RKO (cell line): ENCODE results near the gene PRUNE2.

Experiments
- DNase-seq: peaks from one replicate; pipeline ENCODE4 v3.0.0-alpha.2; 2016; ENCODE audit warnings: low spot score

The PRUNE2 gene

DNA sequence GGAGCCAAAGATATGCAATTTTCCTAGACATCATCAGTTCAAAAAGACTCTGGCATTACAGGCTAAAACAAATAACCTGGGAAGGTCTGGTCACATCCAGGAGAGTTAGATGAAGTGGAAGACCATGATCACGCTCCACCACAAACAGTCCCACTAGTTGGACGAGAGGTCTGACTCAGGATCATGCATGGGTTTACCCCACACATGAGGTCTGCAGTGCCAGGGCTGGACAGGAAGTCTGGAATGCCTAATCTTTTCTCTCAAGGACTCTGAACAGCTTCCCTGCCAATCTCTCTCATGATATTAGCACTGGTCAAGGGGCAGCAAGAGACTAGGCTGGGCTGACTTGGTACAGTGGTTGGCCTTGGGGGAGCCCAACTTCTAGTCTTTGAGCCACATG is 7.1 kb downstream of the PRUNE2 start:
- DNase-seq: no peak

GRCh38 chr9:76897804-76898525 is 7.9 kb downstream of the PRUNE2 start:
- no peak for DNase-seq

DNA sequence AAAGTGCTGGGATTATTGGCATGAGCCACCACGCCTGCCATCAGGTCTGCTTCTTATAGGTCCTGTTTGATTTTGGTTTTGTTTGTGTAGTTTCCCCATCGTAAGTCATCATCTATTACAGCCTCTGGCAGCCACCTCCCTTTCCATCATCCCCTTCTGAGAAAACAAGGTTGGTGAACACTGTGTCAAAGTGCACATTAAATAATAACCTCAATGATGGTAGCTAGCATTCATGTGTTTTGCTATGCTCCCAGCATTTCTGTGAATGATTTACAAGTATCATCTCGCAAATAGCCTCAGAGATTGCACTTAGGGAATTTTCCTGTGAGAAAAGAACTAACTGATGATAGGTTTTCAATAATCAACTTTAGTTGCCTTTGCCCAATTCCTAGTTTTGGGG is 9.9 kb downstream of the PRUNE2 start:
- no peak for DNase-seq

DNA sequence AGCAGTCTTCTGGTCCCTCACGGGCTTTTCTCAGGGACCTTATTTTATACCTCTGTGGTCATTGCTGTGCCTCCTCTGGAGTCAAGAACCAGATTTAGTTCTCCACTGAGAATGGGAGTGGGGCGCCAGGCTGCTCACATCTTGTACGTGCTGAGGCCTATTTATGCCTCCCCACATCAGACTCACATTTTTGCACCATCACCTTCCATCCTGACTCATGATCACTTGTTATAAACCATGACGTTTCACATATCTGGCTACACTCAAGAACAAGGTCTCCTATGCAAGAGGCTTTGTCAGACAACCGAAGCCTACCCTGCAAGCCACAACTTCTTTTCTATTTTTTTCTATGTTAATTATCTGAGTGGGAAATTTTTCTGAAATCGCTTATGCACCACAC is 10.7 kb downstream of the PRUNE2 start:
- DNase-seq: peak; percentile 7

DNA sequence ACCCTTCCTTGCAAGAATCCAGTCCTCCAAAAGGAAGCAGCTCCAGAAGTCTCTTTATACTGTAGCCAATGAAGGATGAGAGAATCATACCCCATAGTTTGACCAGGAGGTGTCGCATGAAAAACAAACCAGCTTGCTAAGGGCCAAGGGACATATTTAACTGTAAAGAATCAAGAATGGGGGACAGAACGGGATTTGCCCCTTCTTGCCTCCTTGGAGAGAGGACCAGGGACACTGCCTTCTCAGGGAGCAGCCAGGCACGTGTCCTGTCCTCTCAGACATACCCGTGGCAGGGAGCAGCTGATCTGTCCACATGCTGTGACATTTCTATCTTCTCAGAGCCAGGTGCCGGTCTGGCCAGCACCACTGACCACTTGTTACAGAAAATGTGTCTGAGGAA is 11.7 kb downstream of the PRUNE2 start:
- no peak for DNase-seq

DNA sequence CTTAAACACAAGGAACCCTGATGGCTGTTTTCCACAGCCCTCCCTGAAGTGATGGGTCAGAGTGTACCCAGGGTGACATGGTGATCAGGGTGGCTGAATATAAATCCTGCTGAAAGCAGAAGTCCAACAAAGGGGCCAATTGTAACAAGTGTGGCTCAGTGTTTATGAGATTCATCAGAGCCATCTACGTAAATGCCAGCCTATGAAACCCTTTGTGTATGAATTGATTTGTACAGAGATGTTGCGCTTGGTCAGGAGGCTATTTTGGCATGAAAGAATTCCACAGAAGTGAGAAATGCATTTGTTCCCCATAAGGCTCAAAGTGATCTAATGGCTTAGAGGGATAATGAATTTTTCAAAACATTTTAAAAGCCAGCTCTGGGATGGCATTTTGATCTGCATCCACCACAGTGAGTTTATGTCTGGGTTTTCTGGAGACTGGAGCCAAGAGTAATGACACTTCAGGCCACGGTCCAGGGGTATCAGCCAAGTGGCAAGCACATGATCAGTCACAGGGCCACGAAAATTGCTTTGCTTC is 12.4 kb downstream of the PRUNE2 start:
- DNase-seq: no peak

DNA sequence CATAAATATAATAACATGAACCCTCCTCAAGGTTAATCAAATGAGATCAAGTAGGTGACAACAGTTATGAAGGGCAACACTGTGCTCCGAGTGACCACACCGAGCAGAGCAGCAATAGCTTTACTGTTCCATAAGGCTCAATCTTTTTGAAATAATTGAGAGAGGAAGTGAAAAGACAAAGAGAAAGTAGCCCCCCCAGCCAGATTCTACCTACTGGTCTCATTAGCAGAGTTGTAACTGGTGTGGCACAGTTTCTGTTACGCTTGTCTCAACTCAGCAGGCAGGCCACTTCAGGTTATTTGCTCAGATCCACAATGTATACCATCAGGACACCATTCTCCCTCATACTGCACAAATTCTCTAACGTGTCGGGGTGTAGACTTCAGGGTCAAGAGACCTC is 14.0 kb downstream of the PRUNE2 start:
- DNase-seq: no peak

- no peak for DNase-seq
Measured at GRCh38 chr9:76891279-76891678, 14.6 kb downstream of the PRUNE2 start.

DNA sequence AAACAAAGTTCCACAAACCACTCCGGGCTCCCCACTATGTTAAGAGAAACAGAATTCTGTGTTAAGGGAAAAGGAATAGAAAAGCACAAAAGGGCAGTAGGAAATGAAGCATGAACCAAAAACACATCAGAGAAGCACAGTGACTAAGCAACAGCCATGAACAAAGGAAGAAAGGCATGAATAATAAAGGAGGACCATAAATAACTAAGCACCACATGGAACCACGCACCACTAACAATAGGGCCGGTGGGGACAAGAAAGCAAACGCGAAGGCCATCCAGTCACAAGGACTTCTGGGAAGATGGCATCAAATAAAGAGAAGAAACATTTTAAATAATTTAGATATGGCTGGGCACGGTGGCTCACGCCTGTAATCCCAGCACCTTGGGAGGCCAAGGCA is 18.0 kb downstream of the PRUNE2 start:
- DNase-seq: no peak

- no peak for DNase-seq
Measured at GRCh38 chr9:76887003-76887821, 18.7 kb downstream of the PRUNE2 start.

DNA sequence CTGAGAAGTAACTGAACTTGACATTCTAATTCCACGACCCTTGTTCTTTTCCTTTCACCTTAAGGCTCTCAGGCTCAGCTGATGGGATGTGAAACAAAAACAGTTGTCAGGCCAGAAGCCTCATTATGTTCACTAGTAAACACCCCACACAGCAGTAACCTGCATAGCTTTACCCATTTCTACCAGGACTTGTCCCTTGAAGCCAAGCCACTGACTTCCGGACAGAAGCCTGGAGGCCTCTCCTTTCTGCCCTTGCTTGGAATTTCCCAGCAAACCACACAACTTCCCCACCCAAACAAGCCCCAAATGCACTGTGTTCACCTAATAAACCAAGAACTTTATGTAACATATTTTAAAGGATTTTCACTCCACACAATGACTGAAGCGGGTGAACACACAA is 19.6 kb downstream of the PRUNE2 start:
- no peak for DNase-seq

GRCh38 chr9:76884823-76885222 is 21.1 kb downstream of the PRUNE2 start:
- no peak for DNase-seq

DNA sequence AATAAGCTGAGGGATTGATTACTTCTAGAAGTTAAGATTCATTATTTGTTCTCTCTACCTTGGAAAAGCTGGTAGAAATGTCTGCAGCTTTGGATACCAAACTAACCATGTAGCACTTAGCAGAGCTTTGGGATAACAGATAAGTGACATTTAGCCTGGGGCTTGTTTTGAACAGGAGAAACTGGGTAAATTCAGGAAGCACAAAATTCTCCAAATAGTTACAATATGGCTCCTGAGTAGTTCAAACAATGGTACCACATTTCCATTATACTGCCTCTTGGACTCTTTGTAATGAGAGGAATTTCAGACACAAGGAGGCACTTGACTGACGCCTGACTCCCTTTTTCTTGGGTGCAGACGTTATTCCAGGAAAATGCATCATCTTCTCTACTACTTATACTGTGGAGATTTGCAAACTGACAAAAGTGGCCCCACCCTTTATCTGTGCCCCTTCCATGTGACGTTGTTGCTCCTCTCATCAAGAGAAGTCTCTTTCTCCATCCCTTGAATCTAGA is 22.5 kb downstream of the PRUNE2 start:
- DNase-seq: no peak

DNA sequence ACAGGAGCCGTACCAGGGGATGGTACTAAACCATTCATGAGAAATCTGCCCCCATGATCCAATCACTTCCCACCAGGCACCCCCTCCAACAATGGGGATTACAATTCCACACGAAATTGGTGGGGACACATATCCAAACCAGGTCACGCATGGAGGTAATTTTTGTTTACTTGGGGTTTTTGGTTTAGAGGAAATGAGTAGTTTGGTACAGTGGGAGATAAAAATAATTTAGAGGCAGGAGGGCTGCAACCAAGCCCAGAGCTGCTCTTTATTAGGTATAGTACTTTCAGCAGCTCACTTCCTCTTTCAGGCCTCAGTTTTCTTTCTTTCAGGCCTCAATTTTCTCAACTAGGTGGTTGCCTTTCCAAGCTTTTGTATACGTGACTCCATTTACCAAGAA is 23.2 kb downstream of the PRUNE2 start:
- no peak for DNase-seq

DNA sequence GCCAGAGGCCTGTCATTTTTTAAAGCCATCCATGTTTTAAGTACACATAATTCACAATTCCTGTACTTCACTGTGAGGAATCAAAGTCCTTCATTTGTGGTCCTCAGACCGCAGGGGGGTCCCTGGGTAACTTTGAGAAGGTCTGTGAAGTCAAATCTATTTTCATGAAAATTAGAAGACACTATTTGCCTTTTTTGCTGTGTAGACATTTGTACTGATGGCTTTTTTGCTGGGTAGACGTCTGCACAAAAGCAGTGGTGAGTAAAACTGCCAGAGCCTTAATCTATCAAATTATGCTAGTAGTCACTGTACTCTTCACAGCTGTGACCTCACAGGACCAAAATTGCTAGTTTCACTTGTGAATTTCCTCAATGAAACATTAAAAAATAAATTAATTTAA is 25.7 kb downstream of the PRUNE2 start:
- DNase-seq: no peak

DNA sequence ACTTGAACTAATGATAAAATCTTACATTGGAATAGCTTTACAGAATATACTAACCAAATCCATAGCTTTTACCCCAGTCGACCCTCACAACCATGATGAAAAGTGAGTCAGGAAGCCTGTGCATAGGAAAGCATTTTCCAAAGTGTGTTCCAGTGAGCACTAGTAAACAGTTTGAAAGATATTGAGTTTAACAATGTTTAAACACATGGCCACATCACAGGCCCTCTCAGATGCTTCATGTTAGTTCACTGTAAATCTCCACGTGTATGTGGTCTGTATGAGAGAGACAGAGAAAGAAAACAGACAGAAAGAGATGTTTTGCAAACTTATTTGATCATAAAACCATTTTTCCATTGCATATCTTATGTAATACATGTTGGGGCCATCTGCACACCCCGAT is 27.0 kb downstream of the PRUNE2 start:
- no peak for DNase-seq

DNA sequence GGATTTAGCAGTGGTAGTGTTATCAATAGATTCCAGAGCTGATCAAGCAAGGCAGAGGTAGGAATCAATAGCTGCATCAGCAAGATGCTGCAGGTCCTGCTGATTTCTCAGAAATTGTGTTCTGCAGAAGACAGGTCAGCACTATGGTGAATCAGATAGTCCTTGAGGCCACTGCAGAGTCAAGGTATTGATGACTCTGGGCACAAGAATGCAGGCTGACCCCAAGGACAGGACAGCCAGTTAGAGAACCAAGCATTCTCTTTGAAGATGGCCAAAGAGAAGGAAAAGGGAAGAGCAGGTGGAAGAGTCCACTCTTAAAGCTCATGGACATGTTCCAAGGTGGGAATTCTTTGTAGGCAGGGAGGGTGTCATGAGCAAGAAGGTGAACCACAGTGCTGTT is 28.0 kb downstream of the PRUNE2 start:
- no peak for DNase-seq

- no peak for DNase-seq
Measured at GRCh38 chr9:76876098-76876497, 29.8 kb downstream of the PRUNE2 start.

GRCh38 chr9:76873821-76874220 is 32.1 kb downstream of the PRUNE2 start:
- DNase-seq: no peak

DNA sequence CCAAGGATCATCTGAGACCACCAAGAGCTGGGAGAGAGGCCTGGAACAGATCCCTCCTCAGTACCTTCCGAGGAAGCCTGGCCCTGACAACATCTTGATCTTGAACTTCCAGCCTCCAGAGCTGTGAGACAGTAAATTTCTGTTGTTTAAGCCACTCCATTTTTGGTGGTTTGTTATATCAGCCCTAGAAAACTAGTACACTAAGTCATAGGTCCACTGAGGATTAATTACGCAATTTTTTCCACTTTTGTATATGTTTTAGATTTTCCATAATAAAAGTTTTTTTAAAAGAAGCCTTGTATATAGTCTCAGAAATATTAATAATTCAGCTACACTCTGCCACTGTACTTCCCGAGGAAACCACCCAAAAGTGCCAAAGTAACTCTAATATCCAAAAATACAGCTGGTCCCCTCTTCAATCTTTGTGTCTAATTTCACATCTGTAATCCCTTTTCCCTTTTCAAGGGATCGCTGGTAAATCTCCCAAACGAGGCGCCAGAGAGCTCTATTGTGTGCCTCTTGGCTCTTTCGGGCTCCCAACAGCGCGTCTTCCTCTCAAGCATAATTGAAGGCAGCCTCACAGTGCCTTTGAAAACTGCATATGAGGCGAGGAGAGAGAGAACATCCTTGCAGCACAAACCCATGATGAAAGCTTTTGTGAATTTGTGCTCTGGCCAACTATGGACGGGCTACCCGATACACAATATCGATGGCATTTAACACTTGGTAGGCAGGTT is 32.7 kb downstream of the PRUNE2 start:
- no peak for DNase-seq

- DNase-seq: no peak
Measured at GRCh38 chr9:76868897-76869296, 37.0 kb downstream of the PRUNE2 start.

DNA sequence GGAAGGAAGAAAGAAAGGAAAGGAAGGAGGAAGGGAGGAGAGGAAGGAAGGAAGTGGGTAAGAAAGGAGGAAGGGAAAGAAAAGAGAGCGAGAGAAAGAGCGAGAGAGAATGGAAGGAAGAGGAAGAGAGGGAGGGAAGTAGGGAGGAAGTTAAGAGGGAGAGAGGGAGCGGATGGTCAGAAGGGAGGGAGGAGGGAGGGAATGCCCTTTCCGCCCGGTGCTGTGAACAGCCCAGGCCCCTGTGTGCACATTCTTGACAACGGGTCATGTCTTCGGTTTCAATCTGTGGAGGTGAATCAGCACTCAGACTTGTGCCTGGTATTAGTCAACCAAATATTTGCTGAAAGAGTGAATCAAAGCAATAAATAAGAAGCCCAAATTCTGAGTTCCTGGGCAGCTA is 39.2 kb downstream of the PRUNE2 start:
- DNase-seq: peak; percentile 74

GRCh38 chr9:76863832-76864231 is 42.1 kb downstream of the PRUNE2 start:
- no peak for DNase-seq
